Body of pancreas (tissue), 4 donors: ENCODE results near the gene CDHR1.

Source experiments
- CTCF ChIP-seq, 7 experiments: fragments of 450-650 bp in 4 of 7; fragments of 200-600 bp in 3 of 7; sonication (generic) in 3 of 7; IDR thresholded peaks; one replicate each; pipeline ENCODE4 v1.5.1; 2016 to 2019; ENCODE audit warnings: antibody characterized with exemption in 7 of 7
- POLR2A ChIP-seq, 3 donors: fragments of 450-650 bp; IDR thresholded peaks; one replicate each; pipeline ENCODE4 v1.6.1; 2016; ENCODE audit warnings: antibody characterized with exemption in 3 of 3, mild to moderate bottlenecking in 2 of 3

- no peak for TF ChIP-seq CTCF (IDR thresholded peaks at IDR 0.05)
- no peak for TF ChIP-seq POLR2A (IDR thresholded peaks at IDR 0.05)
These were observed 41.6 kb upstream of the CDHR1 start for GRCh38 chr10:84152769-84153168.
